ENCODE results near the gene SLC35E4. TPM values are rescaled to one million over a fixed set of nuclear protein-coding genes. Genes with fewer than 3 reads are reported as not detected.
A peak's percentile ranks its signal among the peaks of the same experiment; 100 is the strongest.

The SLC35E4 gene
- total and polyA plus RNA-seq, 9 of the 15 experiments (the other 6 are each of a cell fraction or from before 2014, with no cell fraction given) = 0.06 to 2.3 (median 0.86) TPM; not detected in 1

DNA sequence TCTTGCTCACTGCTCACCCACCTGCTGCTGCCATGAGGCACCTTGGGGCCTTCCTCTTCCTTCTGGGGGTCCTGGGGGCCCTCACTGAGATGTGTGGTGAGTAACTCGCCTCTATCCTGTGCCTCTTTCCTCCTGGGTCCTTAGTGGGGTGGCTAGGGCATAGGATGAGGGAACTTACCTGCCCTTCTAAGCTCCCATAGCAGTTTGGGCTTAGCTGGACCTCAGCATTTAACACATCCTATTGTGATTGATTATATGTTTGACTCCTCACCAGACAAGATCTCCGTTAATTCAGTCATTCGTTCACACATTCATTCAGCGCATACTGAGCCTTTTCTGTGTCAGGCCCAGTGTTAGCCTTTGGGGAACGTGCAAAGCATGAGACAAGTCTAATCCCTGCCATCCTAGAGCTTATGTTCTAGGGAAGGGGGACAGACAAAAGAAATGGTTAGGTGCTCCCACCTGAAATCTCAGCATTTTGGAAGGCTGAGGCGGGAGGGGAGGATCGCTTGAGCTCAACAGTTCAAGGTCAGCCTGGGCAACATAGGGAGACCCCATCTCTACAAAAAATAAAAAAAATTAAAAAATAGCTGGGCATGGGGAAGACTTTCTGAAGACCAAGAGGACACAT, 28.2 kb upstream of the SLC35E4 start (continued):
- TF ChIP-seq, protein P1, sequence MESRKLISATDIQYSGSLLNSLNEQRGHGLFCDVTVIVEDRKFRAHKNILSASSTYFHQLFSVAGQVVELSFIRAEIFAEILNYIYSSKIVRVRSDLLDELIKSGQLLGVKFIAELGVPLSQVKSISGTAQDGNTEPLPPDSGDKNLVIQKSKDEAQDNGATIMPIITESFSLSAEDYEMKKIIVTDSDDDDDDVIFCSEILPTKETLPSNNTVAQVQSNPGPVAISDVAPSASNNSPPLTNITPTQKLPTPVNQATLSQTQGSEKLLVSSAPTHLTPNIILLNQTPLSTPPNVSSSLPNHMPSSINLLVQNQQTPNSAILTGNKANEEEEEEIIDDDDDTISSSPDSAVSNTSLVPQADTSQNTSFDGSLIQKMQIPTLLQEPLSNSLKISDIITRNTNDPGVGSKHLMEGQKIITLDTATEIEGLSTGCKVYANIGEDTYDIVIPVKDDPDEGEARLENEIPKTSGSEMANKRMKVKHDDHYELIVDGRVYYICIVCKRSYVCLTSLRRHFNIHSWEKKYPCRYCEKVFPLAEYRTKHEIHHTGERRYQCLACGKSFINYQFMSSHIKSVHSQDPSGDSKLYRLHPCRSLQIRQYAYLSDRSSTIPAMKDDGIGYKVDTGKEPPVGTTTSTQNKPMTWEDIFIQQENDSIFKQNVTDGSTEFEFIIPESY (CRISPR knock-in tag; IDR thresholded peaks at IDR 0.05) = no peak
- TF ChIP-seq ILF3 (IDR thresholded peaks at IDR 0.05; ENCODE audit: borderline replicate concordance) = no peak
- TF ChIP-seq NR4A1 (CRISPR knock-in tag; IDR thresholded peaks at IDR 0.05) = no peak
- TF ChIP-seq NR4A1 (tag; IDR thresholded peaks at IDR 0.05) = no peak
- TF ChIP-seq CEBPB (tag; IDR thresholded peaks at IDR 0.05) = no peak
- no peak for TF ChIP-seq ZFP36 (IDR thresholded peaks at IDR 0.05; ENCODE audit: low read depth, low read length, partially characterized antibody)
- no peak for TF ChIP-seq NFE2L1 (tag; IDR thresholded peaks at IDR 0.05; ENCODE audit: borderline replicate concordance, low read depth)

DNA sequence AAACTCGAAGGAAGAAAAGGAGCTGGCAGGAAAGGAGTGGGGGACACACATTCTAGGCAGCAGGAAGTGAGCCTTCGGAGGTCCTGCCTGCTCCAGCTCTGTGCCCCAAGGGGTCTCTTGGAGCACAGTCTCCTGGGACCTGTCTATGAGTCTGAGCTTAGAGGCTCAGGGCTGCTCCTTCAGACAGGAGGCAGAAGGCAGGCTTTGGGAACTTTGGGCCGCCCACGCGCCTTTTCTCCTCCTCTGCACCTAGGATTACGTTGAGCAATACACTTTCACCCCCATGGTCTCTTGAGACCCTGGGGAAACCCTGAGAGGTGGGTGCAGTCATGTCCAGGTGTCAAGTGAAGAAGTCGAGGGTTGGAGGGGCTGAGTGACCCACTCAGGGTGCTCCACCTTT, 27.6 kb upstream of the SLC35E4 start:
- H3K4me1 ChIP-seq (replicated peaks in 1 of 2; ENCODE audit: control insufficient read depth in 2 of 2, insufficient read depth in 2 of 2, low read length in 2 of 2) = peaks cover 21 to 41% of the 10 kb centered on the region in 2 experiments
- BruUV-seq (replicated peaks) = no TSS peak
- H3K9me1 ChIP-seq (ENCODE audit: control insufficient read depth, insufficient read depth, low read length) = no peaks in the 10 kb centered on the region
- TF ChIP-seq PTRF (tag; IDR thresholded peaks at IDR 0.05) (no peak), ZNF347 (CRISPR knock-in tag; IDR thresholded peaks at IDR 0.05; ENCODE audit: low read depth) (no peak), ETV6 (IDR thresholded peaks at IDR 0.05; ENCODE audit: borderline replicate concordance in 1 of 2, low read depth in 2 of 2, low read length in 1 of 2) (no peak), ETV6 (CRISPR knock-in tag; IDR thresholded peaks at IDR 0.05; ENCODE audit: borderline replicate concordance) (no peak), PURB (CRISPR knock-in tag; IDR thresholded peaks at IDR 0.05; ENCODE audit: low read depth) (no peak), ZBTB7A (IDR thresholded peaks at IDR 0.05; ENCODE audit: borderline replicate concordance, control insufficient read depth, low read depth, low read length) (peak; percentile 19; the same call in 1 of the 2 replicates), EGR1 (conservative IDR thresholded peaks at IDR 0.05) (peak; percentile 73), ZNF124 (CRISPR knock-in tag; IDR thresholded peaks at IDR 0.05) (no peak), ZNF253 (CRISPR knock-in tag; conservative IDR thresholded peaks at IDR 0.05) (no peak)
- 65% methylated on average over 3 of the region's 7 CpGs for WGBS (ENCODE audit: insufficient coverage, low coverage, missing lambda C conversion rate)
- no peak for FAIRE-seq
- no peaks in the 10 kb centered on the region for H3K79me2 ChIP-seq (ENCODE audit: control insufficient read depth, insufficient read depth, low read length)
- H3K36me3 ChIP-seq (ENCODE audit: control insufficient read depth, insufficient read depth, low read length) = no peaks in the 10 kb centered on the region
- in situ Hi-C loops (cut with MboI) = loop anchor here (10.0 kb wide), 1 partner anchor 323 kb away; the partner anchor contains the start of gene CASTOR1
- no peaks in the 10 kb centered on the region for H4K20me1 ChIP-seq (replicated peaks; ENCODE audit: control insufficient read depth, insufficient read depth, low read length)
- H3K9ac ChIP-seq (ENCODE audit: insufficient read depth in 1 of 2, low read depth in 2 of 2, low read length in 2 of 2) = peak overlapping the region in 1 of 2 experiments; percentile 75; a peak in 2 of 4 replicates
- peak overlapping the region; percentile 93 for H2AFZ ChIP-seq (ENCODE audit: low read depth, low read length)
- ChIA-PET POLR2A (interaction anchor here (0.5 to 2.8 kb wide), 6 partner anchors 8 to 184 kb away, joined by 3 to 17 read pairs (median 4); no protein-coding TSS in a partner anchor), CTCF (ENCODE audit: low intra/inter-chr PET ratio) (no interaction called here)
- no peak for DNase-seq (ENCODE audit: extremely low read depth in 1 of 4, low spot score in 3 of 4)
- H3K4me2 ChIP-seq (ENCODE audit: insufficient read depth, low read length) = peak overlapping the region; percentile 16; the same call in 1 of the 2 replicates
- no peak for ATAC-seq
- H3K9me3 ChIP-seq (replicated peaks; ENCODE audit: control insufficient read depth, insufficient read depth, low read depth, low read length) = no peaks in the 10 kb centered on the region
- H3K4me3 ChIP-seq = no peak overlapping the region
- no peaks in the 10 kb centered on the region for H3K27me3 ChIP-seq (ENCODE audit: control insufficient read depth in 2 of 2, insufficient read depth in 2 of 2, low read length in 2 of 2)
- peak overlapping the region; percentile 32; the same call in 1 of the 3 replicates for H3K27ac ChIP-seq (ENCODE audit: extremely low read depth, low read depth, low read length)
- intact Hi-C loops (cut with micrococcal nuclease) = no loop called here
